OCI-LY1 (cell line): ENCODE measurements around the gene DNAJC8.

Experiments
- H2AFZ ChIP-seq: fragments of 200-600 bp; sonication (generic), shearing (Covaris generic); 2 replicates; pipeline ENCODE4 v1.6.0; 2014; ENCODE audit warnings: antibody characterized with exemption, mild to moderate bottlenecking, low read length
- H3F3A ChIP-seq: fragments of 200-600 bp; sonication (generic), shearing (Covaris generic); 2 replicates; pipeline ENCODE4 v1.6.0; 2014; ENCODE audit warnings: mild to moderate bottlenecking, antibody characterized with exemption, low read length, moderate library complexity; ENCODE audit not compliant: insufficient read depth
- H3K27ac ChIP-seq: fragments of 200-600 bp; sonication (generic); 2 replicates; pipeline ENCODE4 v1.5.1; 2014; ENCODE audit warnings: low read length, mixed run types, mild to moderate bottlenecking, low read depth; ENCODE audit not compliant: poor library complexity, severe bottlenecking
- H3K27me3 ChIP-seq: fragments of 200-600 bp; sonication (generic); 2 replicates; pipeline ENCODE4 v1.6.0; 2014; ENCODE audit warnings: antibody characterized with exemption, mild to moderate bottlenecking, low read length, moderate library complexity; ENCODE audit not compliant: insufficient read depth
- H3K36me3 ChIP-seq: fragments of 200-600 bp; sonication (generic); 2 replicates; pipeline ENCODE4 v1.6.1; 2014; ENCODE audit warnings: mild to moderate bottlenecking, antibody characterized with exemption, low read length, moderate library complexity, mixed read lengths; ENCODE audit not compliant: insufficient read depth
- H3K4me1 ChIP-seq: fragments of 200-600 bp; sonication (generic); 2 replicates; pipeline ENCODE4 v1.5.1; 2014; ENCODE audit warnings: mild to moderate bottlenecking, low read length, moderate library complexity; ENCODE audit not compliant: insufficient read depth, severe bottlenecking
- H3K4me2 ChIP-seq: fragments of 200-600 bp; sonication (generic), shearing (Covaris generic); 2 replicates; pipeline ENCODE4 v1.6.1; 2014; ENCODE audit warnings: low read length
- H3K4me3 ChIP-seq: fragments of 200-600 bp; sonication (generic); 2 replicates; pipeline ENCODE4 v1.5.1; 2014; ENCODE audit warnings: low read length, low read depth, mild to moderate bottlenecking, mixed read lengths; ENCODE audit not compliant: poor library complexity, severe bottlenecking
- H3K79me2 ChIP-seq: fragments of 200-600 bp; shearing (Covaris generic); 2 replicates; pipeline ENCODE4 v1.6.1; 2016; ENCODE audit warnings: mixed run types, low read length, mixed read lengths; ENCODE audit not compliant: insufficient read depth
- H3K9ac ChIP-seq: fragments of 200-600 bp; sonication (generic), shearing (Covaris generic); 2 replicates; pipeline ENCODE4 v1.6.1; 2014; ENCODE audit warnings: mild to moderate bottlenecking, low read length, mixed read lengths
- H3K9me2 ChIP-seq: fragments of 200-600 bp; sonication (generic), shearing (Covaris generic); 2 replicates; pipeline ENCODE4 v1.6.1; 2014; ENCODE audit warnings: low read depth, mild to moderate bottlenecking, low read length, mixed read lengths
- H3K9me3 ChIP-seq: fragments of 200-600 bp; shearing (Covaris generic); 2 replicates; pipeline ENCODE4 v1.6.1; 2014; ENCODE audit warnings: low read length, mixed read lengths
- H4K20me1 ChIP-seq: fragments of 200-600 bp; sonication (generic), shearing (Covaris generic); 2 replicates; pipeline ENCODE4 v1.6.0; 2016; ENCODE audit warnings: mild to moderate bottlenecking, low read length; ENCODE audit not compliant: insufficient read depth
- CTCF ChIP-seq: fragments of 200-600 bp; sonication (generic), shearing (Covaris generic); IDR thresholded peaks from 2 replicates; pipeline ENCODE4 v1.5.1; 2017; ENCODE audit warnings: mild to moderate bottlenecking, antibody characterized with exemption, low read length, moderate library complexity, mixed read lengths
- EZH2 ChIP-seq: fragments of 200-600 bp; sonication (generic), shearing (Covaris generic); IDR thresholded peaks from 2 replicates; pipeline ENCODE4 v1.8.0; 2017; ENCODE audit warnings: borderline replicate concordance, mixed run types, mild to moderate bottlenecking, antibody characterized with exemption, low read length, moderate library complexity, mixed read lengths

Gene DNAJC8

GRCh38 chr1:28259252-28259933 is 26.6 kb upstream of the DNAJC8 start, which contains the start of gene SESN2:
Gene SESN2, plus strand, starts transcription at chr1:28259518. Its CDS starts 330 bp downstream, at chr1:28259848.
- peak within 1 kb of the TSS; percentile 76 for H3K4me2 ChIP-seq
- H3F3A ChIP-seq: no peaks in the 10 kb centered on the region
- peak within 1 kb of the TSS; percentile 73 for H3K9ac ChIP-seq
- no peaks in the 10 kb centered on the region for H3K27me3 ChIP-seq
- no peak for TF ChIP-seq EZH2
- TF ChIP-seq CTCF: no peak
- peak within 1 kb of the TSS; percentile 78 for H3K4me3 ChIP-seq
- no peaks in the 10 kb centered on the region for H3K9me2 ChIP-seq
- H3K27ac ChIP-seq: no peak within 1 kb of the TSS
- H4K20me1 ChIP-seq: no peaks in the 10 kb centered on the region
- H3K36me3 ChIP-seq: no peaks in the 10 kb centered on the region
- H2AFZ ChIP-seq: peak within 1 kb of the TSS; percentile 51; the same call in 1 of the 2 replicates
- peaks cover 21% of the 10 kb centered on the region for H3K4me1 ChIP-seq
- H3K79me2 ChIP-seq: no peaks in the 10 kb centered on the region
- no peaks in the 10 kb centered on the region for H3K9me3 ChIP-seq

GRCh38 chr1:28258628-28259251 is 25.9 kb upstream of the DNAJC8 start:
- H3K27ac ChIP-seq: no peak overlapping the region

DNA sequence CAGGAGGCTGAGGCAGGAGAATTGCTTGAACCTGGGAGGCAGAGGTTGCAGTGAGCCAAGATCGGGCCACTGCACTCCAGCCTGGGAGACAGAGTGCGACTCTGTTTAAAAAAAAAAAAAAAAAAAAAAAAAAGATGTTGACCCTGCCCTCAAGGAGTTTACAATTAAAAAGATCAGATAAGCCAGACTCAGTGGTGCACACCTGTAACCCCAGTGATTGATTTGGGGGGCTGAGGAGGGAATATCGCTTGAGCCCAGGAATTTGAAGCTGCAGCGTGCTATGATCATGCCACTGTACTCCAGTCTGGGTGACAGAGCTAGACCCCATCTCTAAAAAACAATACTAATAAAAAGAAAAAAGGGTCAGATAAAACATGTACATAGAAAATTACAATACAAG is 24.9 kb upstream of the DNAJC8 start:
- no peak for TF ChIP-seq EZH2
- no peak for TF ChIP-seq CTCF

More at GRCh38 chr1:28258628-28259251, 25.9 kb upstream of the DNAJC8 start:
- TF ChIP-seq EZH2 (no peak), CTCF (no peak)
- Histone ChIP-seq H3K79me2 (no peaks in the 10 kb centered on the region), H2AFZ (peak overlapping the region; percentile 51; the same call in 1 of the 2 replicates), H3K9ac (peak overlapping the region; percentile 6; the same call in 1 of the 2 replicates), H3K4me1 (peaks cover 21% of the 10 kb centered on the region), H3K9me2 (no peaks in the 10 kb centered on the region), H3K4me2 (peak overlapping the region; percentile 76), H4K20me1 (no peaks in the 10 kb centered on the region), H3K4me3 (peak overlapping the region; percentile 78), H3K36me3 (no peaks in the 10 kb centered on the region), H3F3A (no peaks in the 10 kb centered on the region), H3K27me3 (no peaks in the 10 kb centered on the region), H3K9me3 (no peaks in the 10 kb centered on the region)

More for the DNA sequence above, 24.9 kb upstream of the DNAJC8 start:
- Histone ChIP-seq H3K79me2 (no peaks in the 10 kb centered on the region), H3K27me3 (no peaks in the 10 kb centered on the region), H2AFZ (no peak overlapping the region), H3K9me2 (no peaks in the 10 kb centered on the region), H3K9ac (no peak overlapping the region), H3K4me2 (no peak overlapping the region), H3K27ac (no peak overlapping the region), H4K20me1 (no peaks in the 10 kb centered on the region), H3K4me3 (no peak overlapping the region), H3K9me3 (no peaks in the 10 kb centered on the region), H3K36me3 (no peaks in the 10 kb centered on the region), H3F3A (no peaks in the 10 kb centered on the region), H3K4me1 (peaks cover 21% of the 10 kb centered on the region)
